WI38 (cell line): ENCODE data around the gene CHRNG.
"Not testable (repeated sequence)": the region's sequence is repeated elsewhere in the genome, so short reads cannot be mapped to it uniquely, and the experiment has no call there.

Experiments
- H3K4me3 ChIP-seq: 2 replicates; pipeline ENCODE4 v1.5.1; 2011; ENCODE audit warnings: low read depth, mild to moderate bottlenecking, control low read depth, low read length
- CTCF ChIP-seq: IDR thresholded peaks from 2 replicates; pipeline ENCODE4 v1.5.1; 2012; ENCODE audit warnings: low read depth, mild to moderate bottlenecking, control low read depth, low read length

The CHRNG gene

GRCh38 chr2:232530626-232531260, 8.7 kb upstream of the CHRNG start:
- H3K4me3 ChIP-seq, result no peak overlapping the region
- TF ChIP-seq CTCF, result no peak

DNA sequence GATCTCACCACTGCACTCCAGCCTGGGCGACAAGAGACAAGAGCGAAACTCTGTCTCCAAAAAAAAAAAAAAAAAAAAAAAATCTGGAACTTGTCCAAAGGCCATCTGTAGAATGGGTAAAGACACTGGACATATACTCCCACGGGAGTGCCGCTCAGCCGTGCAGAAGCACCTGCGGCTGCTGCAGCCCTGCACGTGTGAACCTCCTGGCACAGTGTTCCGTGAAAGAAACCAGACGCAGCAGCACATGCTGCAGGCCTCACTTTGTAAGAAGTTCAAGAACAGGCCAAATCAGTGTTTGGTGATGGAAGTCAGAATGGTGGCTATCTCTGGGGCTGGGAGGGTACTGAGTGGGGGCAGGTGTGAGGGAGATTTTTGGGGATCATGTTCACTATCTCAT, 7.1 kb upstream of the CHRNG start:
- no peak overlapping the region for H3K4me3 ChIP-seq
- no peak for TF ChIP-seq CTCF

DNA sequence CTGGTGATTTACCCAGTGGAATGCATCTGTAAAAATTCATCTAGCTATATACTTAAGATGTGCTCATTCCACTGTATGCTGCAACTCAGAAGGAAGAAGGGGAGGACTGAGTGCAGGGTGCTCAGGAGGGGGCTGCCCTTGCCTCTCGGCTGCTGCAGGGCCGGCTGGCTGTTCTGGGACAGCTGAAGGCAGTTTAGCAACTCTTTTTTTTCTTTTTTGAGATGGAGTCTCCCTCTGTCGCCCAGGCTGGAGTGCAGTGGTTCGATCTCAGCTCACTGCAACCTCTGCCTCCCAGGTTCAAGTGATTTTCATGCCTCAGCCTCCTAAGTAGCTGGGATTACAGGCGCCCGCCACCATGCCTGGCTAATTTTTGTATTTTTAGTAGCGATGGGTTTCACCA, 6.7 kb upstream of the CHRNG start:
- H3K4me3 ChIP-seq, result not testable (repeated sequence)

DNA sequence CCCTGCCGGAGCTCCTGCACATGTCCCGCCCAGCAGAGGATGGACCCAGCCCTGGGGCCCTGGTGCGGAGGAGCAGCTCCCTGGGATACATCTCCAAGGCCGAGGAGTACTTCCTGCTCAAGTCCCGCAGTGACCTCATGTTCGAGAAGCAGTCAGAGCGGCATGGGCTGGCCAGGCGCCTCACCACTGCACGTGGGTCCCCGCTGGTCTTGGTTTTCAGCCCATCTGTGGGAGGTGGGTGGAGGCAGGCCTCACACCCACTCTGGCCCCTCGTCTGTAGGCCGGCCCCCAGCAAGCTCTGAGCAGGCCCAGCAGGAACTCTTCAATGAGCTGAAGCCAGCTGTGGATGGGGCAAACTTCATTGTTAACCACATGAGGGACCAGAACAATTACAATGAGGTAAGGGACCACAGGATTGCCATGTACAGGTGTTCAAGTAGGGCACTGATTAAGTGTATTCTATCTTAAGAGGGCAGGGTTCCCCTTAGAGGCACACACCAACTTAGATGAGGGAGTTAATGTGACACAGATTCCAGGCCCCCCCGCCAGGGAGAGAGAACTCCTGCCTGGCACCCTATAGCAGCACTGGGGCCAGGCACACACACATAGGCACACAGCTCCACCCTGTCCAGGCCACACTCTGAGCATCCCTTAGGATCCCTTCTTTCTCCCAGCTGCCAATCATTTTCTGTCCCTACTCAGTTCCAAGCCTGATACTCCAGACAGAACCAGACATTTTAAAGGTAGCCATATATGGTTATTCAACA, 5.4 kb upstream of the CHRNG start:
- no peak for TF ChIP-seq CTCF
- no peak overlapping the region for H3K4me3 ChIP-seq

GRCh38 chr2:232534940-232535651, 4.4 kb upstream of the CHRNG start:
- TF ChIP-seq CTCF, result no peak
- no peak overlapping the region for H3K4me3 ChIP-seq

DNA sequence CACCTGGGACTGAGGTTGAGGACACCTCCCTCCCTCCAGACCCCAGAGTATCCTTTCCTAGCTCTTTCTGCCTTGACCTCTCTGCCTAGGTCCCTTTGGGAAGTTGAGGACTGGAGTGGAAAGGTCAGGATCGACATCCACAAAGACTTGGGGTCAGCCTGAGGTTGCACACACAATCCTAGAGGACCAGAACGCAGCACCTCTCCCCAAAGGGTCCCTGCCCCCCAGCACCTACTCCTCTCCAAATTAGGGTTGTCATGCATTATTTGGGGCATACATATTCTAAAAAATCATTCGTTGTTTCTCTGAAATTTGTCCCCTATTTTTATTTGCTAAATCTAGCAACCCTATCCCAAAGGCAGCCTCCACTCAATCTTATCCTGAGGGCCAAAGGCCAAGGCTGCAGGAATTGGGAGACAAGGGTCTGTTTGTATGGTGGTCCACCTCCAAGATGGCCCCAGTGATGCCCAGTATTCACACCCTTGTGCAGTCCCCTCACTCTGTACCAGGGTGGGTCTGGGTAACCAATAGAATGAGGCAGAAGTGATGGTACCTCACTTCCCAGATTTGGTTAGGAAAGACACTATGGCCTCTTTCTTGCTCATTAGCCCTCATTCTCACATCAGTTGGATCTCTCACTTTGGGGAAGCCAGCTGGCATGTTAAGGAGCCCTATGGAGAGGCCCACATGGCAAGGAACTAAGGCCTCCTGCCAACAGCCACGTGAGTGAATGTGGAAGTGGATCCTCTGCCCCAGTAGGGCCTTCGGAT, 3.5 kb upstream of the CHRNG start:
- no peak overlapping the region for H3K4me3 ChIP-seq
- no peak for TF ChIP-seq CTCF

- no peak for TF ChIP-seq CTCF
- H3K4me3 ChIP-seq, result no peak overlapping the region
Observed at GRCh38 chr2:232537079-232537478, 2.4 kb upstream of the CHRNG start.
